ENCODE data around the gene SEC14L5. TPM values are rescaled to one million over a fixed set of nuclear protein-coding genes. Genes with fewer than 3 reads are reported as not detected.
A peak's percentile ranks its signal among the peaks of the same experiment; 100 is the strongest.

The SEC14L5 gene
- total RNA-seq, 1 donor = under 0.01 TPM

DNA sequence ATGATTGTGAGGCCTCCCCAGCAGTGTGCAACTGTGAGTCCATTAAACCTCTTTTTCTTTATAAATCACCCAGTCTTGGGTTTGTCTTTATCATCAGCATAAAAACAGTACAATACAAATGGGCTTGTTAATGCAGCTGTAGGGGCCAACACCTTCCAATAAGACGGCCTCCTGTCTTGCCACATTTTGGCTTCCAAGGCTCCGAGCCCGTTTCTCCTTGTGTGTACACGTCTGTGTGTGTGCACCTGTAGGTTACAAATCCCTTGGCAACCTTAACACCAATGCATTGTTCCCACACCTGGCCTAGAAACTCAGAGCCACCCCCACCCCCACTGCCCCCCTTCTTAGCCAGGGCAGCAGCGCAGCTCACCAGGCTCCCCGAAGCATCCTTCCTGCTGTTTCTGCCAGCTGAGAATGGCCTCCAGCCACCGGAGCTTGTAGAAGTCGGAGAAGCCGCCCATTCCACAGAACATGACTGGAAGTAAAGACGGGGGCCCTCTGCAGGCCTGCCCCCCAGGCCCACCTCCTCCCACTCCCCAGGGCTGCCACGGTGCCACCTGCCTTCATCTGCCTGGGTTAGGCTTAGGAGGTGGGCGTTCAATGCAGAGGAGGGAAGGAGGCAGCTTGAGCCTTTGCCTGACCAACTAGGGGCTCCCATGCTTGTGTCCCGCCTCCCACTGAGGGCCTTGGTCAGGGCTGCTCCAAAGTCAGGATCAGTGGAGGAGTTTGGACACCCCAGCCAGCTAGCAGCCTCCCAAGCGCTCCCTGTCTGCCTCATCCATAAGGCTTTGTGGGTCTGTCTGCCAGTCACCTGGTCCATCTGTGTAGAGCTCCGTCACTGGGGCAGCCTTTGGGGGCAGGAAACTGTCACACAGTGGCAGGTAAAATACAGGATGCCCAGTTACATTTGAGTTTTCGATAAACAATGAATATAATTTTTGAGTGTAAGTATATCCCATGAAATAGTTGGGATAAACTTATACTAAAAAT lies 97.0 kb downstream of the SEC14L5 start:
- TF ChIP-seq, protein P1, sequence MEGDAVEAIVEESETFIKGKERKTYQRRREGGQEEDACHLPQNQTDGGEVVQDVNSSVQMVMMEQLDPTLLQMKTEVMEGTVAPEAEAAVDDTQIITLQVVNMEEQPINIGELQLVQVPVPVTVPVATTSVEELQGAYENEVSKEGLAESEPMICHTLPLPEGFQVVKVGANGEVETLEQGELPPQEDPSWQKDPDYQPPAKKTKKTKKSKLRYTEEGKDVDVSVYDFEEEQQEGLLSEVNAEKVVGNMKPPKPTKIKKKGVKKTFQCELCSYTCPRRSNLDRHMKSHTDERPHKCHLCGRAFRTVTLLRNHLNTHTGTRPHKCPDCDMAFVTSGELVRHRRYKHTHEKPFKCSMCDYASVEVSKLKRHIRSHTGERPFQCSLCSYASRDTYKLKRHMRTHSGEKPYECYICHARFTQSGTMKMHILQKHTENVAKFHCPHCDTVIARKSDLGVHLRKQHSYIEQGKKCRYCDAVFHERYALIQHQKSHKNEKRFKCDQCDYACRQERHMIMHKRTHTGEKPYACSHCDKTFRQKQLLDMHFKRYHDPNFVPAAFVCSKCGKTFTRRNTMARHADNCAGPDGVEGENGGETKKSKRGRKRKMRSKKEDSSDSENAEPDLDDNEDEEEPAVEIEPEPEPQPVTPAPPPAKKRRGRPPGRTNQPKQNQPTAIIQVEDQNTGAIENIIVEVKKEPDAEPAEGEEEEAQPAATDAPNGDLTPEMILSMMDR (IDR thresholded peaks at IDR 0.05; ENCODE audit: insufficient read depth, low read depth, low read length) = no peak
- H3K4me3 ChIP-seq (ENCODE audit: low read depth, low read length) = no peak overlapping the region
- DNase-seq (ENCODE audit: low read depth) = no peak

- TF ChIP-seq, protein P1 (IDR thresholded peaks at IDR 0.05; ENCODE audit: insufficient read depth, low read depth, low read length) = peak; percentile 56
- H3K4me3 ChIP-seq (ENCODE audit: low read depth, low read length) = no peak overlapping the region
- DNase-seq (ENCODE audit: low read depth) = no peak
Observed at GRCh38 chr16:5056352-5056751, 98.2 kb downstream of the SEC14L5 start.

DNA sequence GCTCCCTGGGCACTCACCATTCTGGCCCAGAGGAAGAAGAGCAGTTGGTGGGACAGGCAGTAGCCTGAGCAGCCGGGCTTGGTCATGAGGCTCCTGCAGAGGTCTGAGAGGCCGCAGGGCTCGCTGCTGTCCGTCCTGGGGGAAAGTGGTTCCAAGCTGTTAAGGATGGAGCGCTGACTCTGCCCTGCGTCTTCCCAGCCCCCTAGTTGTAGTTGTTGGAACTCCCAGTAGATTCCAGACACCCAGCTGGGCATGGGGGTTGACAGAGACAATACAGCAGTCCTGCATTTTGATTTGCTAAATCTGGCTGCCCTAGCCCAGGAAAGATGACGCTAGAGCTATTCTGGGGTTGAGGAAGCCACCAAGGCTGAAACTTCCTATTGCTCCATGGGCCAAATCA lies 100.3 kb downstream of the SEC14L5 start:
- no peak overlapping the region for H3K4me3 ChIP-seq (ENCODE audit: low read depth, low read length)
- no peak for DNase-seq (ENCODE audit: low read depth)
- TF ChIP-seq, protein P1 (IDR thresholded peaks at IDR 0.05; ENCODE audit: insufficient read depth, low read depth, low read length) = peak; percentile 36

DNA sequence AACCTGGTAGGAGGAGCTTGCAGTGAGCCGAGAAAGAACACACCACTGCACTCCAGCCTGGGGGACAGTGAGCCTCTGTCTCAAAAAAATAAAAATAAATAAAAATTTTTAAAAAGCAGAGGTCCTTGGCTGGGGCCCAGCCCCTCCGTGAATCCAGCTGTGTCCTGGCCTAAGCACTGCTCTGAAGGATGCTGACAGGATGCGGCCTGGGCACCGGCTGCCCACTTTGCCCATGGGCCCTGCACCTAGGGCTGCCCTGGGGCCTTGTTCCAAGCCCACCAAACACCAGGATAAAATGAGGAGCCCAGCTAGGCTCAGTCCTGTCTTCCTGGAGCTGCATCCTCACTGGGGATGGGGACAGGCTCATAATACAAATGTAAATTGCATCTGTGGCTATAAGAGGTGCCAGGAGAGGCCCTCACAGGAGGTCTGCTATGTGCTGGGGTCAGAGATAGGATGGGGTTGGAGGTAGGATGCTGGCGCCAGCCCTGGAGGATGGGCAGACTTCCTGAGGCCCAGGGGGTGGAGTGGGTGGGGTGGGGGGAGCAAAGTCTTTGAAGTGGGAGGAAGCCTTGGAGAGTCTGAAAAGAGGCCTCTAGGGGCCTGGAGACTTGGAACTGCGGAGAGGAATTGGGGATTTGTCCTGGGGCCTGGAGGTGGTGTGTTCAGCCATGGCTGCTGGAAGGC lies 101.4 kb downstream of the SEC14L5 start:
- TF ChIP-seq, protein P1 (IDR thresholded peaks at IDR 0.05; ENCODE audit: insufficient read depth, low read depth, low read length) = no peak

GRCh38 chr16:5060073-5060641 lies 102.0 kb downstream of the SEC14L5 start:
- no peak for DNase-seq (ENCODE audit: low read depth)
- TF ChIP-seq, protein P1 (IDR thresholded peaks at IDR 0.05; ENCODE audit: insufficient read depth, low read depth, low read length) = no peak
- no peak overlapping the region for H3K4me3 ChIP-seq (ENCODE audit: low read depth, low read length)

More for the DNA sequence above, 101.4 kb downstream of the SEC14L5 start:
- no peak for DNase-seq (ENCODE audit: low read depth)
- no peak overlapping the region for H3K4me3 ChIP-seq (ENCODE audit: low read depth, low read length)

GRCh38 chr16:5062051-5062450 lies 103.9 kb downstream of the SEC14L5 start:
- no peak for DNase-seq (ENCODE audit: low read depth)
- TF ChIP-seq, protein P1 (IDR thresholded peaks at IDR 0.05; ENCODE audit: insufficient read depth, low read depth, low read length) = no peak
- no peak overlapping the region for H3K4me3 ChIP-seq (ENCODE audit: low read depth, low read length)

Measured in fibroblast of villous mesenchyme (primary cell).